T-helper 2 cell (primary cell): ENCODE data around the gene AFAP1.

Source experiments
- DNase-seq, 5 experiments: peaks; one replicate each; pipeline versions ENCODE4 v3.0.0 to v3.0.0-alpha.2; 2012 to 2022

The AFAP1 gene

DNA sequence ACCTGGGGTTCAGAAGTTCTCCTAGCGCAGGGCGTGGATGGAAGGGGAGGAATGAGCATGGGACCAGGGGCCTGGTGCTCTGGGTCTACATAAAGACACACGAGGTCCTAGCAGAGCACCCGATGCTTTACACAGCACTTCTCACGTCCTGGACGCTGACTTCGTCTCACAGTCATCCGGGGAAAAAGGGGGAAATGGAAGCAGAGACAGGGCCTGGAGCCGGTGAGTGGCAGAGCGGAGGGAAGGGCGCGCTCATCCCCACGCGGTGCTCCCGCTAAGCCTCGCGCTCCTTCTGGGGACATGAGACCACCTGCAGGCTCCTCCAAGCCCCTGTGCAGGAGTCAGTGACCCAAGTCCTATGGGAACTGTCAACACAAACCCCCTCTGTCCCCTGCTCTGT, 157.7 kb downstream of the AFAP1 start:
- no peak for DNase-seq

DNA sequence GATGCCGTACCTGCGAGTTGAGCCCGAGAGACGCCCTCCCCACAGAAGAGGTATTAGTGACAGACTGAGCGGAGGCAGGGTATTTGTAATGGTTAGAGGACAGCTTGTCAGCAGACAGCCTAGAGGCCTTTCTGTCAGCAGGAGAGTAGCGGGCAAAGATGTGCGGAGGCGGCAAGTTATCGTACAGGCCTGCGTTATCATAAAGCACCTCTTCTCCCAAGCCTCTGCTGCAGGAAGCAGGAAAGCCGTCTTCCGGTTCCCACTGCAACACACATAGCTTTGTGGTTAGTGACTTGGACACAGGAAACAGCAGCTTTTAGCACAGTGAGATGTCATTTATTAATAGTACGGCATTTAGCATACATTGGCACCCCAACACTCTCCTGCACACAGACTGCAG, 158.3 kb downstream of the AFAP1 start:
- no peak for DNase-seq

GRCh38 chr4:7780751-7781348, 158.8 kb downstream of the AFAP1 start:
- DNase-seq: no peak

DNA sequence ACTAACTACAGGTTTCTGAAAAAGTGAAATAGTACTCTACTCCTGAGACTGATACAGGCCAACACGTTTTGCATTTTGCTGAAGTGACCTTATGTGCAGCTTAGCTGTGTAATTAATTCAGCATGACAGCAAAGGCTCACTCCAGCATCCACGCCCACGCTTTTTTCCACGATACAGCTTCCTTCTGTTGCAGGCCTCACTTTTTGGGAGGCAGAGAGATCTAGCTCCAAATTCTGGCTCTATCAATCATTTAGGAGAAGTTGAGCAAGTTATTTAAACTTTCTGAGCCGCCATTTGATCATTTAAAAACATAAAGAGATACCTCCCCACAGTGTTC, 160.3 kb downstream of the AFAP1 start:
- no peak for DNase-seq

DNA sequence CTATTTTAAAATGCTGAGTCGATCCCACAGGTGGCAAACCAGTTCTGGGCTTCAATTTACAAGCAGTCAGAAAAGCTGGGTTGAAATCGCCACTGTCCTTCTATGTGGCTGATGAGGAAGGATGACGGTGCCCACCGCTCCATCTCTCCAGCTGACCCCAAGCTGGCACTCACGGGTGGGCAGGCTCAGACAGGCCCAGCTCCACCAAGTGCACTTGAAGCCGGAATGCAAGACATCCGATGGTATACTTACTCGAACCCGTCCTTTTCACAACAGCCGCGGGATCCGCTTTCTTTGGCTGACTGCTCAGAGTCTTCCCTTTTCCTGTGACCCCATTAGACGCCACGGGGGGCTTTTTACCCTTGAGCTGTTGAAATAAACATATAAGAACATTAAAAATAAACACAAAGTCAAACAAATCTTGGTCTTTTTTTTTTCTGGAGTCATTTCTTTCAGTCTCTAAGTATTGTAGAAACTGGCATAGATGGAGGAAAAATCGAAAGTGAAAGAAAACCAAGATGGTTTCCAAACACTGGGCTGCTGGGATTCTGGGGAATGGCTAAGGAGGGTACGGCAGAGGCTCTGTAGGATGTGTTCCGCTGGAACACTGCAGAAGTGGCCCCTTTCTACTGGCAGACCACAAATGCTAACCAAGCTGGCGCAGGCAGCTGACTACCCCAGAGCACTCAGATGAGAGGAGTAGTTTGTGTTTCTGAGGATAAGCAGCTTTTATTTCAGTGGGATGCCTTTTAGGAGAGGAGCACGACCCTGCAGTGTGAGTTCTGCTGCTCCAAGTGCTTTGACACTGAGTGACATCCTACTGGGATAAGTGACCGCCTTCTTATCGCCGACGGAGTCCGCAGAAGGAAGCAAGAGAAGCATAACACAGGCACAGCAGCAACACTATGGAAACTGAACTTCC, 160.9 kb downstream of the AFAP1 start:
- no peak for DNase-seq

DNA sequence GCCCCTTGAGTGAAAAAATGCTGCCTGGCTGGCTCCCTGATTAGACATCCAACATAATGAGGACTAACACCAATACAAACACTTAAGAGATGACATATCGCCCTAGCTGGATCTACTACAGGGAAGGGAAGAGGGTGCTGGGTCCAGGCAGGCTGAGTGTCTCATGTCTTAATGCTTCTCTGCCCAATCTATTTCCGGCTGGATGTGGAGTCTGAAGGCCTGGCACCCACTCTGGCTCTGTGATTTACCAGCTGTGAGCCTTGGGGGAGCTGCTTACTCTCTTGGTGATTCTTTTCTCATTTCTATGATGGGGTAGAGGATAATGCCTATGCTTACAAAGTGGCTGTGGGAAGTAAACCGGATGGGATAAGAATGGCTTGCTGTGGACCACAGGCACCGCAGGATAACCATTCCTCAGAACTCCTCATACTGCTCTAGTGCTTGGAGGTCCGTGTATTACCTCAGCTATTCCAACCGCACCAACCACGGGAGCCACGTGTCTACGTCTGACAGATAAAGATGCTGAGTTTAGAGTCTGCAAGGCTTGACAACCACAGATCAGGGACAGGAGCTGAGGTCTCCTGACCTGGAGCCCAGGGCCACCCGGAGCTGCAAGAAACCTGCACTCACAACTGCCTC, 161.7 kb downstream of the AFAP1 start:
- DNase-seq: no peak

GRCh38 chr4:7777017-7777710, 162.5 kb downstream of the AFAP1 start:
- no peak for DNase-seq

DNA sequence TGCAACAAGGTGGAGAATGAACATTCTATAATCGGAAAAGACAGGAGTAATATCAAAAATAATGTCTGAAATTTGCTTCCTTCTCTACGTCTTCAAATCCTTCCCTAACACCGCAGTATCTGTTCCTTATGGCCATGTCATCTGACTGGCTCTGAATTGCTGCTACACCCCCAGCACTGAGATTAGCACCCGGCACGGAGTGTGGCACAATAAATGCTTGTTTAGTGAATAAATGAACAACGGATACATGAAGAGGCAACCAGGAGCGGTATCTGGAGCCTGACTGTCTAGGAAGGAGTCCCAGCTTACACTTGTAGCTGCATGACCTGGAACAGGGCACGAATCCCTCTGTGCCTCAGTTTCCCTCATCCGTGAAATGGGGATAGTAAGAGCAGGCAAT, 164.3 kb downstream of the AFAP1 start:
- DNase-seq: no peak

- no peak for DNase-seq
Observed at GRCh38 chr4:7774301-7775294, 165.1 kb downstream of the AFAP1 start.

- no peak for DNase-seq
Observed at GRCh38 chr4:7773401-7774180, 166.1 kb downstream of the AFAP1 start.

DNA sequence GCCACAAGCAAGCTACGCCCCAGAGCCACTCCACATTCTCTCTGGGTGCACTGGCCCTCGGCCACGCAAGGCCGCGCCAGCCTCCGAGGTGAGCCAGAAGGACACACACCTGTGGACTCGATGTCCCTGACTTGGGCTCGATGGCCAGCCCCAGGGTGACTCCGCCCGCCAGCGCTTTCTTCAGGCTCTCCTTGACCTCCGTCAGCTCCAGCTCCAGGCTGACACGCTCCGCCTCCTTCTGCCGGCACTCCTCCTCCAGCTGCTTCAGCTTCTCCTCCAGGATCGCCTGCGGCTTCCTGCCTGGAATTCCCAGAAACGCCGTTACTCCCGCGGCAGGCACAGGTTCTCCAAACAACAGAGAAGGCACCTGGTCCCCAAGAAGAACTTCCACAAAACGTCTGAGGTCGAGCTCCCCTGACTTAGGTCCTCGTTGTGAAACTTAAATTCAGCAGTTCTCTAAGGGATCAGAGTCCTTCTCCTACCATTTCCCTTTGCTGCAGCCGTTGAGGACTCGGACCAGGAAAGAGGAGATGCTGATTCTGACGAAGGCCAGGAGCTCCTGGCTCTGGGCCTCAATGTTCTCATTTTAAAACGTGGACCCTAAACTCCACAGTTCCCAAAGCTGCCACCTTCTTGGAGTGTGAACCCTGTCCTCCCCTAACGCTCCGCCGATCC, 166.8 kb downstream of the AFAP1 start:
- no peak for DNase-seq

DNA sequence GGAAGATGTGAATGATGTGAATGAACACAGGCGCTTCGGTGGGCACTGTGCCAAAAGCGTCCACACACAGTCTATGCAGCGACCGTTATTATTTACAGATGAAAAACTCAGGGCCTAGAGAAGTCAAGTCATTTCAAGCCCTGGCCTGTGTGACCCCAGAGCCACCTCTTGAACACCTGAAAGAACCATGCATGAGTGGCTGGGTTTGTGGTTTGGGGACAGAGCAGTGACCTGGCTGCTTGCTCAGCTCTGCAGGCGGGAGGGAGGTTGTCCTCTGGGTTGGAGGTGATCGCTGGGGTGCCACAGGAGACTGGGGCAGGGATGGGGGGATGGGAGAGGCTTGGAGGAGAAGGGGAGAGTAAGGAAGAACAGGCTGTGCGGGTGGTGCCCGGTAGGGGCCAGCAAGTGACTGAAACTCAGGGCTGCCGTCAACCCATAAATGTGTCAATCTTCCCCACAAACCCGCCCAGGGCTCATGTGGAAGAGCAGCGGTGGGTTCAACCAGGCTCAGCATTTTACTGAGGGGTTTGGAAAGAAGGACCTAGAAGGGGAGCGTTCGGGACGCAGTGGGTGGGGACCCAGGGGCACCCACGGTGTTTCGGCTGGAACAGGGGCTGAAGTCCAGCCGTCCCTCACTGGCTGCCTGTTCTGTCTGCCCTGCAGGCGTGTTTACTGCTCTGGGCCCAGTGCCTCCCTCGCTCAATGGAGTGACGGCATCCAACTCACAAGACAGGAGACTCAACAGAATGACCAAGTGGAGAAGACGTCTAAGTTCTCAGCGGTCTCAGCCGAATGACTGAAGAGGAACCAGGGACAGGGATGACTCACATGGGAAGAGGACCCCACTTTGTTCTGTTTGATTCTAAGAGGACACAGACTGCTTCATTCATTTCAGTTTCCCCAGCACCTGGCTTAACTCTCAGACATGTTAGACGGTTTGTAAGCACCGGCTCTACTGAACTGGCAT, 167.8 kb downstream of the AFAP1 start:
- DNase-seq: no peak

DNA sequence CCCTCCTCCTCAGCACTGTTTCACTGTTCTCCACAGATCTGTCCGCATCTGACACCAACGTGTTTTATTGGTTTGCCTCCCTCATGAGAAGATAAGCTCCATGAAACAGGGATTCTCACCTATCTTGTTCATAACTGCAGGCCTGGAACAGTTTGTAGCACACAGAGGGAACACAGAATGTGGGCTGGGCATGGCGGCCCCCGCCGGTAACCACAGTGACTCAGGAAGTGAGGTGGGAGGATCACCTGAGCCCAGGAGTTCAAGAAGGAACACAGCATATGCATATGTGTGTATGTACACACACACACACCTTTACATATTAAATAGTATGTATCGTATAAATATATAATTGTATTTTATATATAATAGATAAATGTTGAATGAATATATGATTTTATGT, 168.6 kb downstream of the AFAP1 start:
- peak in 4 of 5 experiments; percentile 10 to 22 (median 21) for DNase-seq

- DNase-seq: no peak
Observed at GRCh38 chr4:7770224-7771050, 169.2 kb downstream of the AFAP1 start.

- DNase-seq: no peak
Observed at GRCh38 chr4:7769396-7770223, 170.1 kb downstream of the AFAP1 start.

GRCh38 chr4:7768736-7769135, 170.9 kb downstream of the AFAP1 start:
- no peak for DNase-seq

- no peak for DNase-seq
Observed at GRCh38 chr4:7767966-7768365, 171.7 kb downstream of the AFAP1 start.
